ENCODE data around the gene MIEF1. TPM values are rescaled to one million over a fixed set of nuclear protein-coding genes. Genes with fewer than 3 reads are reported as not detected.
A peak's percentile ranks its signal among the peaks of the same experiment; 100 is the strongest.

The MIEF1 gene
- polyA plus RNA-seq, 1 donor: 34.4 TPM

- Histone ChIP-seq H3K9me3 (ENCODE audit: control insufficient read depth, low read depth, low read length) (no peaks in the 10 kb centered on the region), H3K27me3 (ENCODE audit: control insufficient read depth, insufficient read depth, low read length) (no peaks in the 10 kb centered on the region), H3K27ac (ENCODE audit: low read length) (peak overlapping the region; percentile 92), H3K4me1 (ENCODE audit: control insufficient read depth, insufficient read depth, low read length) (peaks cover 90% of the 10 kb centered on the region), H3K36me3 (ENCODE audit: control insufficient read depth, insufficient read depth, low read length) (no peaks in the 10 kb centered on the region), H3K4me3 (ENCODE audit: low read length) (peak overlapping the region; percentile 53)
- WGBS (ENCODE audit: insufficient coverage, low lambda C conversion rate): no CpG with 5 or more reads among the region's 16 CpGs
- DNase-seq: peak; percentile 58 to 82
These were observed 31.4 kb upstream of the MIEF1 start for GRCh38 chr22:39470451-39471291.

GRCh38 chr22:39471381-39472141 is 30.5 kb upstream of the MIEF1 start:
- no CpG with 5 or more reads among the region's 13 CpGs for WGBS (ENCODE audit: insufficient coverage, low lambda C conversion rate)

GRCh38 chr22:39472570-39473556 is 29.2 kb upstream of the MIEF1 start:
- peak; percentile 88 to 96 for DNase-seq
- Histone ChIP-seq H3K36me3 (ENCODE audit: control insufficient read depth, insufficient read depth, low read length) (peaks cover 12% of the 10 kb centered on the region), H3K4me3 (ENCODE audit: low read length) (peak overlapping the region; percentile 38), H3K4me1 (ENCODE audit: control insufficient read depth, insufficient read depth, low read length) (peaks cover 83% of the 10 kb centered on the region), H3K27ac (ENCODE audit: low read length) (peak overlapping the region; percentile 92), H3K9me3 (ENCODE audit: control insufficient read depth, low read depth, low read length) (no peaks in the 10 kb centered on the region), H3K27me3 (ENCODE audit: control insufficient read depth, insufficient read depth, low read length) (no peaks in the 10 kb centered on the region)
- no CpG with 5 or more reads among the region's 19 CpGs for WGBS (ENCODE audit: insufficient coverage, low lambda C conversion rate)

More at GRCh38 chr22:39471381-39472141, 30.5 kb upstream of the MIEF1 start:
- Histone ChIP-seq H3K27ac (ENCODE audit: low read length) (peak overlapping the region; percentile 92), H3K9me3 (ENCODE audit: control insufficient read depth, low read depth, low read length) (no peaks in the 10 kb centered on the region), H3K4me3 (ENCODE audit: low read length) (peak overlapping the region; percentile 53), H3K4me1 (ENCODE audit: control insufficient read depth, insufficient read depth, low read length) (peaks cover 90% of the 10 kb centered on the region), H3K36me3 (ENCODE audit: control insufficient read depth, insufficient read depth, low read length) (no peaks in the 10 kb centered on the region), H3K27me3 (ENCODE audit: control insufficient read depth, insufficient read depth, low read length) (no peaks in the 10 kb centered on the region)
- DNase-seq: peak; percentile 61 to 88

GRCh38 chr22:39473851-39474250 is 28.2 kb upstream of the MIEF1 start:
- peaks cover 79% of the 10 kb centered on the region for H3K4me1 ChIP-seq (ENCODE audit: control insufficient read depth, insufficient read depth, low read length)
- no peaks in the 10 kb centered on the region for H3K9me3 ChIP-seq (ENCODE audit: control insufficient read depth, low read depth, low read length)
- peak overlapping the region; percentile 92 for H3K27ac ChIP-seq (ENCODE audit: low read length)
- no CpG with 5 or more reads among the region's 5 CpGs for WGBS (ENCODE audit: insufficient coverage, low lambda C conversion rate)
- peak in 1 of 2 donors; percentile 77 for DNase-seq
- peak overlapping the region; percentile 38 for H3K4me3 ChIP-seq (ENCODE audit: low read length)
- H3K27me3 ChIP-seq (ENCODE audit: control insufficient read depth, insufficient read depth, low read length): no peaks in the 10 kb centered on the region
- peaks cover 22% of the 10 kb centered on the region for H3K36me3 ChIP-seq (ENCODE audit: control insufficient read depth, insufficient read depth, low read length)

GRCh38 chr22:39474351-39475111 is 27.6 kb upstream of the MIEF1 start:
- H3K4me1 ChIP-seq (ENCODE audit: control insufficient read depth, insufficient read depth, low read length): peaks cover 75% of the 10 kb centered on the region
- peak overlapping the region; percentile 38 for H3K4me3 ChIP-seq (ENCODE audit: low read length)
- no CpG with 5 or more reads among the region's 11 CpGs for WGBS (ENCODE audit: insufficient coverage, low lambda C conversion rate)

GRCh38 chr22:39475337-39475736 is 26.8 kb upstream of the MIEF1 start:
- no CpG with 5 or more reads among the region's 9 CpGs for WGBS (ENCODE audit: insufficient coverage, low lambda C conversion rate)
- peaks cover 30% of the 10 kb centered on the region for H3K36me3 ChIP-seq (ENCODE audit: control insufficient read depth, insufficient read depth, low read length)
- no peaks in the 10 kb centered on the region for H3K27me3 ChIP-seq (ENCODE audit: control insufficient read depth, insufficient read depth, low read length)
- DNase-seq: peak in 1 of 2 donors; percentile 42
- no peak overlapping the region for H3K4me3 ChIP-seq (ENCODE audit: low read length)
- H3K9me3 ChIP-seq (ENCODE audit: control insufficient read depth, low read depth, low read length): no peaks in the 10 kb centered on the region
- H3K4me1 ChIP-seq (ENCODE audit: control insufficient read depth, insufficient read depth, low read length): peaks cover 67% of the 10 kb centered on the region
- H3K27ac ChIP-seq (ENCODE audit: low read length): peak overlapping the region; percentile 92

More at GRCh38 chr22:39474351-39475111, 27.6 kb upstream of the MIEF1 start:
- H3K9me3 ChIP-seq (ENCODE audit: control insufficient read depth, low read depth, low read length): no peaks in the 10 kb centered on the region
- H3K36me3 ChIP-seq (ENCODE audit: control insufficient read depth, insufficient read depth, low read length): peaks cover 27% of the 10 kb centered on the region
- H3K27ac ChIP-seq (ENCODE audit: low read length): peak overlapping the region; percentile 92
- DNase-seq: peak; percentile 91 to 96
- no peaks in the 10 kb centered on the region for H3K27me3 ChIP-seq (ENCODE audit: control insufficient read depth, insufficient read depth, low read length)

- no CpG with 5 or more reads among the region's 3 CpGs for WGBS (ENCODE audit: insufficient coverage, low lambda C conversion rate)
- H3K4me1 ChIP-seq (ENCODE audit: control insufficient read depth, insufficient read depth, low read length): peaks cover 61% of the 10 kb centered on the region
These were observed 26.2 kb upstream of the MIEF1 start for GRCh38 chr22:39475902-39476301.

GRCh38 chr22:39476664-39477063 is 25.4 kb upstream of the MIEF1 start:
- H3K27me3 ChIP-seq (ENCODE audit: control insufficient read depth, insufficient read depth, low read length): no peaks in the 10 kb centered on the region
- no peak for DNase-seq

More at GRCh38 chr22:39475902-39476301, 26.2 kb upstream of the MIEF1 start:
- H3K9me3 ChIP-seq (ENCODE audit: control insufficient read depth, low read depth, low read length): no peaks in the 10 kb centered on the region
- DNase-seq: no peak
- H3K4me3 ChIP-seq (ENCODE audit: low read length): no peak overlapping the region
- peaks cover 30% of the 10 kb centered on the region for H3K36me3 ChIP-seq (ENCODE audit: control insufficient read depth, insufficient read depth, low read length)
- peak overlapping the region; percentile 92 for H3K27ac ChIP-seq (ENCODE audit: low read length)
- H3K27me3 ChIP-seq (ENCODE audit: control insufficient read depth, insufficient read depth, low read length): no peaks in the 10 kb centered on the region

GRCh38 chr22:39477542-39477941 is 24.5 kb upstream of the MIEF1 start:
- peaks cover 45% of the 10 kb centered on the region for H3K4me1 ChIP-seq (ENCODE audit: control insufficient read depth, insufficient read depth, low read length)
- DNase-seq: no peak
- H3K9me3 ChIP-seq (ENCODE audit: control insufficient read depth, low read depth, low read length): no peaks in the 10 kb centered on the region
- peaks cover 37% of the 10 kb centered on the region for H3K36me3 ChIP-seq (ENCODE audit: control insufficient read depth, insufficient read depth, low read length)
- WGBS (ENCODE audit: insufficient coverage, low lambda C conversion rate): no CpG with 5 or more reads among the region's 9 CpGs
- H3K27ac ChIP-seq (ENCODE audit: low read length): no peak overlapping the region
- H3K4me3 ChIP-seq (ENCODE audit: low read length): no peak overlapping the region
- H3K27me3 ChIP-seq (ENCODE audit: control insufficient read depth, insufficient read depth, low read length): no peaks in the 10 kb centered on the region

More at GRCh38 chr22:39476664-39477063, 25.4 kb upstream of the MIEF1 start:
- H3K9me3 ChIP-seq (ENCODE audit: control insufficient read depth, low read depth, low read length): no peaks in the 10 kb centered on the region
- no peak overlapping the region for H3K4me3 ChIP-seq (ENCODE audit: low read length)
- no CpG with 5 or more reads among the region's 13 CpGs for WGBS (ENCODE audit: insufficient coverage, low lambda C conversion rate)
- H3K27ac ChIP-seq (ENCODE audit: low read length): no peak overlapping the region
- peaks cover 31% of the 10 kb centered on the region for H3K36me3 ChIP-seq (ENCODE audit: control insufficient read depth, insufficient read depth, low read length)
- H3K4me1 ChIP-seq (ENCODE audit: control insufficient read depth, insufficient read depth, low read length): peaks cover 54% of the 10 kb centered on the region

Data from large intestine (tissue), 3 donors.